WTC11 (cell line): ENCODE results near the gene MROH9.

ENCODE experiments used
- CBFB ChIP-seq: sonication (generic); formaldehyde crosslinking; IDR thresholded peaks from 2 replicates; pipeline ENCODE4 v1.8.1; 2022; ENCODE audit warnings: mild to moderate bottlenecking, low read depth, missing genetic modification reagents
- CTCF ChIP-seq: fragments of 200-600 bp; IDR thresholded peaks from 2 replicates; pipeline ENCODE4 v1.8.0; 2022; ENCODE audit warnings: antibody characterized with exemption
- E2F4 ChIP-seq: sonication (generic); formaldehyde crosslinking; IDR thresholded peaks from 2 replicates; pipeline ENCODE4 v1.8.1; 2022; ENCODE audit warnings: low read depth, mild to moderate bottlenecking, moderate library complexity, missing genetic modification reagents, borderline replicate concordance
- TP53 ChIP-seq: sonication (generic); formaldehyde crosslinking; IDR thresholded peaks from 2 replicates; pipeline ENCODE4 v1.8.1; 2023; ENCODE audit warnings: mild to moderate bottlenecking, missing genetic modification reagents
- ZNF121 ChIP-seq: sonication (generic); formaldehyde crosslinking; IDR thresholded peaks from 2 replicates; pipeline ENCODE4 v1.8.0; 2023; ENCODE audit warnings: missing genetic modification reagents
- TF ChIP-seq, protein P1 (sequence below): sonication (generic); formaldehyde crosslinking; IDR thresholded peaks from 2 replicates; pipeline ENCODE4 v1.8.1; 2023; ENCODE audit warnings: mild to moderate bottlenecking, missing genetic modification reagents

DNA sequence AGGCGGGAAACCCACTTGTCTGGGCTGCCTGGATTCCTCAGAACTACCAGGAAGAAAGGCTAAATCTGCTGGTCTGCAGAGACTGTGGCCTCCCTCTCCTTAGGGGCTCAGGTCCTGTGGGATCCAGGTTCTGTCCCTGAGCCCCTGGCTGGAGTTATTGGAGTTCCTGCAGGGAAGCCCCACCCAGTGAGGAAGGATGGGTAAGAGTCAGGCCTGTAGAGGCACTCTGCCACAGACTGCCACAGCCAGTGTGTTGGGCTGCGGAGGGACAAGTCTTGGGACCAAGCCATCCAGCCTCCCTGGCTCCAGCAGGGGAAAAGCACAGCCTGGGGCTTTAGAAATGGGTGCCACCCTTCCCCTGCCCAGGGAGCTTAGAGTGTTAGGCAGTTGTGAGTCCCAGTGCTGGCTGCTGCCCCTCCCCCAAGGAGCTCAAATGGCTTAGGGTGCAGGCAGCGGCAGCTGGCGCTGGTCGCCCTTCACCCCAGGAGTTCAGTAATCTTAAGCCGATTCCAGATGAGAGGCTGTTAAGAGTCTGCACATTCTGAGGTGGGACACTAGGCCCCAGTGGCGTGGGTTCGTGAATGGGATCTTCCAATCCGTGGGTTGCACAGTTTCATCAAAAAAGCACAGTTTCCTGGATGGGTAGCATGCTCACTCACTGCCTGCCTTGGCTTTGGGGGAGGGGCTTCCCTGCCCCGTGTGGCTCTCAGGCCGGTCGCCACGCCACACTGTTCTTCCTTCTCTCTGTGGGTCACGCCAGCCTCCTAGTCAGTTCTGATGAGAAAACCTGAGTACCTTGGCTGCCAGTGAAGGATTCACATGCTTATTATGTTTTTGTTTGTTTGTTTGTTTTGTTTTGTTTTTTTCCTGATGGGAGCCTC, 97.7 kb downstream of the MROH9 start:
- no peak for TF ChIP-seq E2F4
- TF ChIP-seq CTCF, result no peak
- TF ChIP-seq TP53 (CRISPR knock-in tag), result no peak
- no peak for TF ChIP-seq ZNF121 (CRISPR knock-in tag)
- TF ChIP-seq, protein P1, sequence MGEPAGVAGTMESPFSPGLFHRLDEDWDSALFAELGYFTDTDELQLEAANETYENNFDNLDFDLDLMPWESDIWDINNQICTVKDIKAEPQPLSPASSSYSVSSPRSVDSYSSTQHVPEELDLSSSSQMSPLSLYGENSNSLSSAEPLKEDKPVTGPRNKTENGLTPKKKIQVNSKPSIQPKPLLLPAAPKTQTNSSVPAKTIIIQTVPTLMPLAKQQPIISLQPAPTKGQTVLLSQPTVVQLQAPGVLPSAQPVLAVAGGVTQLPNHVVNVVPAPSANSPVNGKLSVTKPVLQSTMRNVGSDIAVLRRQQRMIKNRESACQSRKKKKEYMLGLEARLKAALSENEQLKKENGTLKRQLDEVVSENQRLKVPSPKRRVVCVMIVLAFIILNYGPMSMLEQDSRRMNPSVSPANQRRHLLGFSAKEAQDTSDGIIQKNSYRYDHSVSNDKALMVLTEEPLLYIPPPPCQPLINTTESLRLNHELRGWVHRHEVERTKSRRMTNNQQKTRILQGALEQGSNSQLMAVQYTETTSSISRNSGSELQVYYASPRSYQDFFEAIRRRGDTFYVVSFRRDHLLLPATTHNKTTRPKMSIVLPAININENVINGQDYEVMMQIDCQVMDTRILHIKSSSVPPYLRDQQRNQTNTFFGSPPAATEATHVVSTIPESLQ (CRISPR knock-in tag), result no peak
- no peak for TF ChIP-seq CBFB (CRISPR knock-in tag)
